Ecto neural progenitor cell (in vitro differentiated cells): ENCODE data around the gene CDC42EP5.
"Not testable (repeated sequence)": the region's sequence is repeated elsewhere in the genome, so short reads cannot be mapped to it uniquely, and the experiment has no call there.

Experiments
- DNase-seq: peaks from one replicate; pipeline ENCODE4 v3.0.0-alpha.2; 2018; ENCODE audit warnings: low spot score

Gene CDC42EP5

DNA sequence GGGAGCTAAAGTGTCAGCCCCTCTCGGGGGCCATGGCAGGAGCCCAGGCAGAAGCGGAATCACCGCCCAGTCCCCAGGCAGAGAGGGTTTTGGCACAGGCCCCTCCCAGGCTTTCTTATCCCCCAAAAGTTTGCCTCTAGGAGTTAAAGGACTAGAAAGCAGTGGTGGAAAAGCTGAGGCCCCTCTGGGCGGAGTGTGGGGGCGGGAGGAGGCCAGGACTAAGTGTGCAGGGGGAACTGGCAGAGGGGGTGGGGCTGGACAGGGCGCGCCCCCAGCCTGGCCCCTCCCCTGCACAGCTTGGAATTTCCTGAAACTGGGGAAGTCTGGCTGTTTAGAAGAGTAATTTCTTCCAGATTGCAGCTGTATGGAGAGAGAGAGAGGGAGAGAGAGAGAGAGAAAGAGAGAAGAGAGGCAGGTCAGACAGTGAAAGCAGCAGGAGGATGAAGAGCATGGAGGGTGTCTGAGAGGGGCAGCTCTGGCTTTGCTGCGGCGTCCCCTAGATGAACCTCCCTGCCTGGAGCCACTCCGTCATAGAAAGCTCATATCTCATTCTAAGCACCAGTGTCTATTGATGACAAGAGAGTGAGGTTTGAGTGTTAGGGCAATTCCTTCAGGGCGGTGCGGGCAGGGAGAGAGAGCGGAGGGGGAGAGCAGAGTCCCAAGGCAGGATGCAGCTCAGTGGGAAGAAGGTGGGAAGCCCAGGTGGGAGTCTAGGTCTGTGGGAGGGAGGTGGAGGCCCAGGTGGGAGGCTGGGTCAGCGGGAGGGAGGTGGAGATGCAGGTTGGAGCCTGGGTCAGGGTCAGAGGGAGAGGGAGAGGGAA, at the start of gene CDC42EP5:
Gene CDC42EP5, minus strand, starts transcription at position 226 of the 821 bp plus-strand sequence. CDS start 7,749 bp downstream, outside the sequence.
- peak; percentile 61 for DNase-seq

DNA sequence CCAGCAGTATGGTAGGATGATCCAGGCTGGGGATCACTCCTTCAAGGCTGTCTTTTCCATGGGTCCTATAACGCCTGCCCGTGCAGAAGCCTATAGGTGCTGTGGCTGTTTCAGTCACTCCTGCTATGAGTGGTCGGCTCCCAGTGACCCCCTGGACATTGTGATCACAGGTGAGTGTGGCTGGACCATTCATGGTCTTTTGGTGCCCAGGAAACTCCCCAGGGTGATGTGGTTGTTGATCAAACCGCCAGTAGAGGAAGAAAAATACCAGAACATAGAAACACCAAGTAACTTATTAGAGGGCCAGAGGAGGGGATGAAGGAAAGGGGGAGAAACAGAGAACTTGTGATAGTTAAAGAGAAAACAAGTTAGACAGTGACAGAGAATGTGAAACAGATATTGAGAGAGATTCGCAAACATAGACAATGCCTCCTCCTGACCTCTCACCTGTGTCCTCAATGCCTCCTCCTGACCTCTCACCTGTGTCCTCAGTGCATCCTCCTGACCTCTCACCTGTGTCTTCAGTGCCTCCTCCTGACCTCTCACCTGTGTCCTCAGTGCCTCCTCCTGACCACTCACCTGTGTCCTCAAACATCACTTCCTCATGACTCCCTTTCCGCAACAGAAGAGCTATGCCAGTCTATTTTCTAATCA, 48.9 kb upstream of the CDC42EP5 start:
- no peak for DNase-seq

GRCh38 chr19:54521022-54521859, 48.1 kb upstream of the CDC42EP5 start:
- DNase-seq = no peak

- no peak for DNase-seq
Measured at GRCh38 chr19:54518844-54519243, 45.7 kb upstream of the CDC42EP5 start.

- peak; percentile 52 for DNase-seq
Measured at GRCh38 chr19:54517483-54517882, 44.4 kb upstream of the CDC42EP5 start.

DNA sequence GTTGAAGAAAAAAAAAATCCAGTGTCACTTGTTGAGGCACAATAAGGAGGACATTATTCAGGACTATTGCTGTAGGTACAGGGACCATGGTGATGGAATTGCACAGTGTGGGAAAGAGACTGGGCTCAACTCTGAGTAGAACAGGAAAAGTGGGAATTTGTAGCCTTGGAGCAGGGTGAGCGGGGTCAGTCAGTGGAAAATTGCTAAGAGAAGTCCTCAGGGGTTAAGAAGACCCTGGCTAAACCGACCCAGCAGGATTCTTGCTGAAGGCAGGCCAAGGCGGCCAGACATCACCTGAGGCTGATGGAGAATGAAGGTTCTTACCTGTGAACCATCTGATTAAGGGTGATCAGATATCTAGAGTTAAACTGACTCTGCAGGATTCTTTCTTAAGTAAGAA, 42.1 kb upstream of the CDC42EP5 start:
- no peak for DNase-seq

DNA sequence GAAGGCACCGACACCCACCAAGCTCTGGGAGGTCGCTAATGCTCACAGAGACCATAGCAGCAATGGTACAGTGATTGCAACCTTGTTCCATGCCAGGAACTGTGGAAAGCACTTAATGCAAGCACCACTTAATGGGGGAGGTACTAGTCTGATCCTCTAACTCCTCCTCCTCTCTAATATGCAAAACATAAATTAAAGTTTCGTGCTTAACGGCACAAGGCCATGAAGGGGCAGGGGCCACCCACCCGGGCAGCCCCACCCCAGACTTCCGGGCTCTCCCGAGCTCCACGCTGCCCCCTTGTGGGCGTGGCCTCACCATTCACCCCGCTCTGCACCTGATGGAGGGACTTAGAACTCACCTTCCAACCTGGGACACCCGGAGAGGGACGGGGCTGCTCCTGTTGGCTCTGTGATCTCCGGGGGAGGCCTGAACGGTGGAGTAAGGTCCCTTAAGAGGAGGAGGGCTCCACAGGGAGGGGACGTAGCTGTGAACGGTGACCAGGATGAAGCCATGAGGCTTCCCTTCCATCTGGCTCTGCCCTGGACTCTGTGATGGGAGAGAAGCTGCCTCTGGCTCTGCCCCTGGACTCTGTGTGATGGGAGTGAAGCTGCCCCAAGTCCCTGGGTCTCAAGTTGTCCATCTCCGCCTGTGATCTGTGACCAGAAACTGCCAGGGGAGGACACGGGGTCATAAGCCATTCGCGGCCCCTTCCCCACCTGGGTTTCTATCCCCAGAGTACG, 36.3 kb upstream of the CDC42EP5 start:
- not testable (repeated sequence) for DNase-seq

- DNase-seq = not testable (repeated sequence)
Measured at GRCh38 chr19:54508487-54508886, 35.4 kb upstream of the CDC42EP5 start.

DNA sequence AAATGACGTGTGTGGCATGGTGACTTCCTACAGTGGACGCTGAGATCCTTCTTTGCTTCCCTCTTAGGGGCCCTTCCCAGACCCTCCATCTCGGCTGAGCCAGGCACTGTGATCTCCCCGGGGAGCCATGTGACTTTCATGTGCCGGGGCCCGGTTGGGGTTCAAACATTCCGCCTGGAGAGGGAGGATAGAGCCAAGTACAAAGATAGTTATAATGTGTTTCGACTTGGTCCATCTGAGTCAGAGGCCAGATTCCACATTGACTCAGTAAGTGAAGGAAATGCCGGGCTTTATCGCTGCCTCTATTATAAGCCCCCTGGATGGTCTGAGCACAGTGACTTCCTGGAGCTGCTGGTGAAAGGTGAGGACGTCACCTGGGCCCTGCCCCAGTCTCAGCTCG, 34.7 kb upstream of the CDC42EP5 start:
- no peak for DNase-seq

DNA sequence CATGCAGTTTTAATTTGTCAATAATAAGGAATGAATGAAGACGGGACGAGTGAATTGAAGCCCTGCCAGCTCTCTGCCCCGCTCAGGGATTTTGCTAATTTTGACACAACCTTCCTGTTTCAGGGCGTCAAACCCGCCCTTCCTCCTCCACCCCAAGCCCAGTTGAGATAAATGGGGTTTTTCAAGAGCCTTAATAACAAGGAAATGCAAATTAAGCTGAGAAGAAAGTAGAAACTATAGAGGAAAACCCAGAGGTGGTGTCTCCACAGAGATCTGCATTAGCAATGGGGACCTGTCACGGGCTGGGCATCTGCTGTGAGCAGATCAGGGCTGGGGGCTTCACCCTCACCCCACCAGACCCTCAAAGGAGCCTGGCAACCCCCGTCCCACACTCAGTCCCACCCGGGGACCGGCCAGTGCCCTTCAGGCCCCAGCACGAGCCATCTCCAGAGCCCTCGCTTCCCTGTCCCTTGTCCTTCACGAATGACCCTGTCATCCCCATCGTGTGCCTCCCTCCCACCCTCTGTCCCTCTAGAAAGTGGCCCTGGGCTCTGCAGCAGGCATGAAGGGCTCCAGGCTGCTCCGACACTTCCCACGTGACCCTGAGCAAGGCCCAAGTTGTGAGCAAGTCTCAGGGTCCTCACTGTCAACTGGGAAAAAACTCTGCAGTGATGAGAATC, 34.1 kb upstream of the CDC42EP5 start:
- not testable (repeated sequence) for DNase-seq

DNA sequence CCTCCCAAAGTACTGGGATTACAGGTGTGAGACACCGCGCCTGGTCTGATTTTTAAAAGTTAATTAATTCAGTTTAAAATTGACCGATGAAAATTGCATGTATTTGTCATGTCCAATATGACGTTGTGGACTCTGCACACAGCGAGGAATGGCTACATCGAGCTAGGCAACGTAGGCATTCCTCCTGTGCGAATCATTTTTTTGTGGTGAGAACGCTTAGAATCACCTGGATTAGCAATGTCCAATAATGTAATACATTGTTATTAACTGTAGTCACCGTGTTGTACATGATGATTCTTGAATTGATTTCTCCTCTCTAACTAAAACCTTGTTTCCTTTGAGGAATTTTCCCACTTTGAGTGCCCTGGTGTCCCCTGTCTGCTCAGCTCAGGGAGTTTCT, 33.0 kb upstream of the CDC42EP5 start:
- DNase-seq = no peak

- DNase-seq = not testable (repeated sequence)
Measured at GRCh38 chr19:54505542-54505941, 32.4 kb upstream of the CDC42EP5 start.

DNA sequence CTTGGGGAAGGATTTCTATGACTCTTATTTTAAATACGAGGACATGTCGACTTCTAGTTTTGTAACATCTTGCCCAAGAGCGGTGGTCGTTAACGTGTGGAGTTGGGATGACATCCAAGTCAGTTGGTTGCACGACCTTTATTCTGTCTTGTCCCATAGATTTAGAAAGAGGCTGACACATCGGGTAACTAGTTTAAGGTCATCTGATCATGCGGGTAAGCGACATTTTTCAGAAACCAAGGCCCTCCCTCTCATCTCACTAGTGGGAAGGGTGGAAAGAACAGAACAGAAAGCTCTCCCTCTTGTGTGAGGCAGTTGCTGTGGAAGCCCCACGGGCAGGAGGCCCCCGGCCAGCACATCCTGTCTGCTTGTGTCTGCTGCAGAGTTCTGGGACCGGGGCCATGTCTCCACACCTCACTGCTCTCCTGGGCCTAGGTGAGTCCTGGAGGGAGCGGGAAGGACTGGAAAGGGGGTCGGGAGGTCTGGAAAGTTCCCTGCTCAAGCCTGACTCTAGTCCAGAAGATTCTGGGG, 29.5 kb upstream of the CDC42EP5 start, which contains the start of gene LAIR2:
Gene LAIR2, plus strand, starts transcription at position 314 of the 531 bp plus-strand sequence. Its CDS starts 88 bp downstream, at position 402.
- DNase-seq = no peak

DNA sequence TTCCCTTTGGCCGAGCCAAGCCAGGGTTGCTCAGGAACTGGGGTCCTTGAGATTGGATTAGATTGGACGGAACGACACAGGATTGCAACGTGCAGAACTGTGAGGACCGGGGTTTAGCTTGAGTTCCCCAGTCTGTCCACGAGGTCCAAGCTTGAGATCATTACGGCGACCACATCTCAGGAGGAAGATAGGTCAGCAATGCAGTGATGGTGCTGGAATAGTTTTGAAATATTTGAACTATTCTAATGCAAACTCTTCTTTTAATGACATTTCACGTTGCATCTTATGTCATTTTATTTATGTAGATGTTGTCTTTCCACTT, 25.3 kb upstream of the CDC42EP5 start:
- DNase-seq = not testable (repeated sequence)

GRCh38 chr19:54497747-54498450, 24.8 kb upstream of the CDC42EP5 start:
- DNase-seq = not testable (repeated sequence)

DNA sequence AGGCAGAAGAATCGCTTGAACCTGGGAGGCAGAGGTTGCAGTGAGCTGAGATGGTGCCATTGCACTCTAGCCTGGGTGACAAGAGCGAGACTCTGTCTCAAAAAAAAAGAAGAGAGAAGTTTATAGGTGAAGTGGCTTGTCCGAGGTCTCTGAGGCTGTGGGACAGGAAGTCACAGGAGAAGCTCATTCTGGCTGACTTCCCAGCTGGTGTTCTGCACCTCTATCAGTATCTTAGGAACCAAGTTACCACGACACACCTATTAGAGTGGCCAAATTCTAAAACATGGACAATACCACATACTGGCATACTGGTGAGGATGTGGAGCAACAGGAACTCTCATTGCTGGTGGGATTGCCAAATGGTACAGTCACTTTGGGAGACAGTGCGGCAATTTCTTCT, 22.2 kb upstream of the CDC42EP5 start:
- not testable (repeated sequence) for DNase-seq

DNA sequence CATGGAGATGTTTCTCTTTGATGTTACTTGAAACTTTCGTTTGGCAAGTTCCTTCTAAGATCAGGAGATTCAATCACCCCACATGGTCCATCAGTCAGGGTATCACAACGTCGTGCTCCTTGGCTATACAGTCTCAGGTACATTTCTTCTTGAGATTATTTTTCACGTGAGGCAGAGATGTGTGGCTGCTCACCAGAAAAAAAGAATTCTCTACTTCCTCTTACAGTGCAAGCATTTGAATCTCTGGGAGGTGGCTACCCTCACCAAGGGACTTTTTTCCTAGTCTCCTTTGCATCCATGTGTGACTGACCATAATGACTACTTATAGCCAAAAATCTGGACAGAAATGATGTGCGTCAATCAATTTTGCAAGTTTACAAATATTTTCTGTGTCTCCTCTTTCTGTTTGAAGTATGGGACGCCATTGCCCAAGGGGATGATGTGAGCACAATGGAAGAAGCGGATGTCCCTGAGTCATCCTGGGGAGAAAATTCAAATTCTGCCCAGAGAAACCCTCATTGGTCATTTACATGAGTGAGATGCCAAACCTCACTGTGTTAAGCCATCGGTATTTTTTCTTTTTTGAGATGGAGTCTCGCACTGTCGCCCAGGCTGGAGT, 21.0 kb upstream of the CDC42EP5 start:
- DNase-seq = no peak

DNA sequence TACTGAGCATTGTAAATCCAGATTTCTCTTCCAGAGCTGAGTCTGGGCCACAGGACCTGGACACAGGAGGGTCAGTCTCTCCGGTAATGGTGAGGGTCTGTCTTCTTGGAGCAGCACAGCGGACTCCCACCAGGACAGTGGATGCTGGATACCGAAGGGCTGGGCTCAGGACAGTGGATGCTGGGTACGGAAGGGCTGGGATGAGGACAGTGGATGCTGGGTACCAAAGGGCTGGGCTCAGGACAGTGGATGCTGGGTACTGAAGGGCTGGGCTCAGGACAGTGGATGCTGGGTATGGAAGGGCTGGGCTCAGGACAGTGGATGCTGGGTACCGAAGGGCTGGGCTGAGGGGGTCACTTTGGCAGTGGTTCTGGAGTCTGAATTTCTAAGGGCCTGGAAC, 20.0 kb upstream of the CDC42EP5 start:
- DNase-seq = not testable (repeated sequence)

GRCh38 chr19:54492568-54492967, 19.5 kb upstream of the CDC42EP5 start:
- no peak for DNase-seq

DNA sequence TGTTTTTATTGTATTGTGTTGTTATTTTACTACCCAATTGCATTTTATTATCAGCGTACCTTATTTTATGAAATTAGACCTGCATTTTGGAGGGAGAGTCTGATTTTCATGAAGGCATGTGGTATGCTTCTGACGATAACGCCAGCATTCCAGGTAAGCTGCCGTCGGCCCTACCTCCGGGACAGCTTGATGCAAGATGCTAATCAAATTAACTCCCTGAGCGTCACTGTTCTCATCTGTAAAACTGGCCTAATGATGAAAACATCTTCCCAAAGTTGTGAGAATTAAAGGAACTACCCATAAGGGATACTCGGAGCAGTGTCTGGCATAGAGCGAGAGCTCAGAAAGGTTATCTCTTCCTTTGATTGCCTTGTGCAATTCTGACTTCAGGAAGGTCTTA, 16.7 kb upstream of the CDC42EP5 start:
- DNase-seq = no peak
